Uterus (tissue), 4 donors: Measurements from ENCODE around the gene FOXC2. TPM values are rescaled to one million over a fixed set of nuclear protein-coding genes. Genes with fewer than 3 reads are reported as not detected.

Experiments used
- DNase-seq, 2 donors: peaks; one replicate each; pipeline ENCODE4 v3.0.0-alpha.2; 2019 to 2020
- H3K27ac ChIP-seq, 2 donors: fragments of 200-600 bp; sonication (generic); 1 replicate in 1 of 2; 2 replicates in 1 of 2; pipeline ENCODE4 v1.5.1; 2016 to 2018
- H3K27me3 ChIP-seq, 2 donors: fragments of 200-600 bp; sonication (generic); one replicate each; pipeline ENCODE4 v1.5.1; 2018 to 2019; ENCODE audit warnings: control low read depth in 1 of 2
- H3K36me3 ChIP-seq, 2 donors: fragments of 200-600 bp; sonication (generic); one replicate each; pipeline ENCODE4 v1.5.1; 2019; ENCODE audit warnings: control low read depth in 1 of 2
- H3K4me1 ChIP-seq, 2 donors: fragments of 200-600 bp; sonication (generic); one replicate each; pipeline ENCODE4 v1.5.1; 2018 to 2019; ENCODE audit warnings: control low read depth in 1 of 2
- H3K4me3 ChIP-seq, 2 donors: fragments of 200-600 bp; sonication (generic); 1 replicate in 1 of 2; 2 replicates in 1 of 2; pipeline ENCODE4 v1.5.1; 2018 to 2019; ENCODE audit warnings: mild to moderate bottlenecking in 1 of 2
- H3K9me3 ChIP-seq, 2 donors: fragments of 200-600 bp; sonication (generic); one replicate each; pipeline ENCODE4 v1.5.1; 2019; ENCODE audit warnings: control low read depth in 1 of 2
- CTCF ChIP-seq, 4 experiments: fragments of 200-600 bp in 2 of 4; fragments of 450-650 bp in 2 of 4; sonication (generic) in 2 of 4; IDR thresholded peaks; one replicate each; pipeline ENCODE4 v1.5.1; 2016 to 2019; ENCODE audit warnings: antibody characterized with exemption in 4 of 4, mild to moderate bottlenecking in 2 of 4, moderate library complexity in 1 of 4
- POLR2A ChIP-seq, 2 donors: fragments of 450-650 bp; IDR thresholded peaks; one replicate each; pipeline ENCODE4 v1.6.1; 2016; ENCODE audit warnings: antibody characterized with exemption in 2 of 2, mild to moderate bottlenecking in 1 of 2, moderate library complexity in 1 of 2
- intact Hi-C: fragments of 100-400 bp; cut with DNase I; formaldehyde crosslinking; loops from one replicate; pipeline ENCODE4 v1.15.1; 2023; ENCODE audit warnings: low total_unique reads
- total RNA-seq, 4 donors: library from RNA; depleted of rRNA in 3 of 4; stranded (reverse); fragments of >200 nt in 3 of 4; gene quantifications; one replicate each; pipeline versions ENCODE4 v1.1.0 to v1.2.4, GENCODE V29; 2014 to 2023
- donor health status: DM: yes; HTN: yes; CAD: no.

FOXC2 gene
- total RNA-seq, 4 donors from 2014 or later = 0.21 to 2.6 TPM; not detected in 2

GRCh38 chr16:86577314-86577971 is 10.8 kb downstream of the FOXC2 start:
- intact Hi-C loops = no loop called here

GRCh38 chr16:86578061-86578599 is 11.5 kb downstream of the FOXC2 start, which contains the start of gene FOXL1:
FOXL1 (plus strand) TSS chr16:86578549; CDS start chr16:86578724, 175 bp downstream.
- no peak for DNase-seq
- H3K4me3 ChIP-seq = no peak within 1 kb of the TSS
- no peaks in the 10 kb centered on the region for H3K9me3 ChIP-seq
- no peak for TF ChIP-seq POLR2A (IDR thresholded peaks at IDR 0.05)
- no peak for TF ChIP-seq CTCF (IDR thresholded peaks at IDR 0.05)
- H3K4me1 ChIP-seq = no peaks in the 10 kb centered on the region
- intact Hi-C loops = no loop called here
- peaks cover 0 to 35% of the 10 kb centered on the region in 2 donors for H3K27me3 ChIP-seq
- H3K27ac ChIP-seq = peak within 1 kb of the TSS in 1 of 2 donors; percentile 42
- H3K36me3 ChIP-seq = no peaks in the 10 kb centered on the region

More at GRCh38 chr16:86577314-86577971, 10.8 kb downstream of the FOXC2 start:
- TF ChIP-seq POLR2A (IDR thresholded peaks at IDR 0.05) = no peak
- no peak for TF ChIP-seq CTCF (IDR thresholded peaks at IDR 0.05)
- Histone ChIP-seq H3K36me3 (no peaks in the 10 kb centered on the region), H3K27me3 (peaks cover 0 to 33% of the 10 kb centered on the region in 2 donors), H3K27ac (no peak overlapping the region), H3K4me3 (no peak overlapping the region), H3K9me3 (no peaks in the 10 kb centered on the region), H3K4me1 (no peaks in the 10 kb centered on the region)
- DNase-seq = no peak

DNA sequence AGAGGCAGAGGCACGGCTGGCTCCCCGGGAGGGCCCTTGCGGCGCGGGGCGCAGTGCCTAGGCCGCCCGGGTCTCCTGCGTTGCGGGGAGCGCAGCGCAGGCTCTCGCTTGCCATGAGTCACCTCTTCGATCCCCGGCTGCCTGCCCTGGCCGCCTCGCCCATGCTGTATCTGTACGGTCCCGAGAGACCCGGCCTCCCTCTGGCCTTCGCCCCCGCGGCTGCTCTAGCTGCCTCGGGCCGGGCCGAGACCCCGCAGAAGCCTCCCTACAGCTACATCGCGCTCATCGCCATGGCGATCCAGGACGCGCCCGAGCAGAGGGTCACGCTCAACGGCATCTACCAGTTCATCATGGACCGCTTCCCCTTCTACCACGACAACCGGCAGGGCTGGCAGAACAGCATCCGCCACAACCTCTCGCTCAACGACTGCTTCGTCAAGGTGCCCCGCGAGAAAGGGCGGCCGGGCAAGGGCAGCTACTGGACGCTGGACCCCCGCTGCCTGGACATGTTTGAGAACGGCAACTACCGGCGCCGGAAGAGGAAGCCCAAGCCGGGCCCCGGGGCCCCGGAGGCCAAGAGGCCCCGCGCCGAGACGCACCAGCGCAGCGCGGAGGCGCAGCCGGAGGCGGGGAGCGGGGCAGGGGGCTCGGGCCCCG is 12.1 kb downstream of the FOXC2 start:
- Histone ChIP-seq H3K4me1 (no peaks in the 10 kb centered on the region), H3K9me3 (no peaks in the 10 kb centered on the region), H3K27ac (peak overlapping the region in 1 of 2 donors; percentile 42), H3K27me3 (peaks cover 0 to 35% of the 10 kb centered on the region in 2 donors), H3K4me3 (no peak overlapping the region), H3K36me3 (no peaks in the 10 kb centered on the region)
- intact Hi-C loops = no loop called here
- TF ChIP-seq CTCF (IDR thresholded peaks at IDR 0.05) (no peak), POLR2A (IDR thresholded peaks at IDR 0.05) (no peak)
- no peak for DNase-seq

DNA sequence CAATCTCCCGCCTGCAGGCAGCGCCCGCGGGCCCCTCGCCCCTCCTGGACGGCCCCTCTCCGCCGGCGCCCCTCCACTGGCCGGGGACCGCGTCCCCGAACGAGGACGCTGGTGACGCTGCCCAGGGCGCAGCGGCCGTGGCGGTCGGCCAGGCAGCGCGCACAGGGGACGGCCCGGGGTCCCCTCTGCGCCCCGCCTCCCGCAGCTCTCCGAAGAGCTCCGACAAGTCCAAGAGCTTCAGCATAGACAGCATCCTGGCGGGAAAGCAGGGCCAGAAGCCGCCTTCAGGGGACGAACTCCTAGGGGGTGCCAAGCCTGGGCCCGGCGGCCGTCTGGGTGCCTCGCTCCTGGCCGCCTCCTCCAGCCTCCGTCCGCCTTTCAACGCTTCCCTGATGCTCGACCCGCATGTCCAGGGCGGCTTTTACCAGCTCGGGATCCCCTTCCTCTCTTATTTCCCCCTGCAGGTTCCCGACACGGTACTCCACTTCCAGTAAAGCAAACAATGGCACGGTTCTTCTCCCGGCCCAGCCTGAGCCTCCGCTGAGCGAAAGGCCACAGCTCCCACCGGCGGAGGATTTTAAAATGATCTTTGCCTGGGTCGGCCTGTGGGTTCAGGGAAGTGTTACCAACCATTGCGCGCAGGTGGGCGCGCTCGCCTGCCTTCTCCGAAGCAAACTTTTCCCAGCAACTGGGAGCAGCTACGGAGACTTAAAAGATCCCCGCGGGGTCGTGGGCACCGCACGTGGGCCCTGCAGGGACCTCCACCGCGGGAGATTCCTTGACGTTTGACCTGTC is 12.8 kb downstream of the FOXC2 start:
- Histone ChIP-seq H3K27me3 (peaks cover 0 to 35% of the 10 kb centered on the region in 2 donors), H3K36me3 (no peaks in the 10 kb centered on the region), H3K9me3 (no peaks in the 10 kb centered on the region), H3K27ac (peak overlapping the region in 1 of 2 donors; percentile 42), H3K4me1 (no peaks in the 10 kb centered on the region), H3K4me3 (no peak overlapping the region)
- no peak for DNase-seq
- TF ChIP-seq POLR2A (IDR thresholded peaks at IDR 0.05) (no peak), CTCF (IDR thresholded peaks at IDR 0.05) (no peak)
- intact Hi-C loops = no loop called here
